ENCODE measurements around the gene HTR6. TPM values are rescaled to one million over a fixed set of nuclear protein-coding genes. Genes with fewer than 3 reads are reported as not detected.

Gene HTR6
- total RNA-seq (not detected), polyA plus RNA-seq (not detected)

GRCh38 chr1:19664453-19665185 lies at the start of gene HTR6:
HTR6 (plus strand) TSS chr1:19664875; CDS start chr1:19665754, 879 bp downstream.
- H3K4me1 ChIP-seq (ENCODE audit: insufficient read depth), result no peaks in the 10 kb centered on the region
- peak within 1 kb of the TSS; percentile 34 for H3K4me3 ChIP-seq (ENCODE audit: low read depth, low read length)
- H3K36me3 ChIP-seq (ENCODE audit: insufficient read depth), result no peaks in the 10 kb centered on the region
- WGBS, result 2% methylated on average over 73 of the region's 80 CpGs
- no peak for DNase-seq (ENCODE audit: extremely low spot score)
- no peak within 1 kb of the TSS for H3K27ac ChIP-seq (ENCODE audit: low read depth)

GRCh38 chr1:19615438-19615837 lies 49.2 kb upstream of the HTR6 start:
- Histone ChIP-seq H3K4me3 (ENCODE audit: low read depth, low read length) (no peak overlapping the region), H3K27ac (ENCODE audit: low read depth) (no peak overlapping the region), H3K36me3 (ENCODE audit: insufficient read depth) (peaks cover 2% of the 10 kb centered on the region), H3K4me1 (ENCODE audit: insufficient read depth) (no peaks in the 10 kb centered on the region)
- DNase-seq (ENCODE audit: extremely low spot score), result no peak
- WGBS, result 93% methylated on average over 6 of the region's 6 CpGs

GRCh38 chr1:19616489-19616888 lies 48.2 kb upstream of the HTR6 start:
- Histone ChIP-seq H3K27ac (ENCODE audit: low read depth) (no peak overlapping the region), H3K36me3 (ENCODE audit: insufficient read depth) (peaks cover 2% of the 10 kb centered on the region), H3K4me1 (ENCODE audit: insufficient read depth) (no peaks in the 10 kb centered on the region), H3K4me3 (ENCODE audit: low read depth, low read length) (no peak overlapping the region)
- no peak for DNase-seq (ENCODE audit: extremely low spot score)
- WGBS, result 54% methylated on average over 2 of the region's 2 CpGs

- no peak overlapping the region for H3K27ac ChIP-seq (ENCODE audit: low read depth)
- 78% methylated on average over 3 of the region's 3 CpGs for WGBS
These were observed 47.3 kb upstream of the HTR6 start for GRCh38 chr1:19617376-19617775.

GRCh38 chr1:19618428-19618827 lies 46.2 kb upstream of the HTR6 start:
- Histone ChIP-seq H3K27ac (ENCODE audit: low read depth) (no peak overlapping the region), H3K4me1 (ENCODE audit: insufficient read depth) (no peaks in the 10 kb centered on the region)
- WGBS, result 96% methylated on average over 3 of the region's 3 CpGs

More at GRCh38 chr1:19617376-19617775, 47.3 kb upstream of the HTR6 start:
- Histone ChIP-seq H3K36me3 (ENCODE audit: insufficient read depth) (peaks cover 2% of the 10 kb centered on the region), H3K4me1 (ENCODE audit: insufficient read depth) (no peaks in the 10 kb centered on the region), H3K4me3 (ENCODE audit: low read depth, low read length) (no peak overlapping the region)
- no peak for DNase-seq (ENCODE audit: extremely low spot score)

GRCh38 chr1:19619697-19620384 lies 44.8 kb upstream of the HTR6 start:
- H3K4me1 ChIP-seq (ENCODE audit: insufficient read depth), result no peaks in the 10 kb centered on the region
- H3K4me3 ChIP-seq (ENCODE audit: low read depth, low read length), result no peak overlapping the region
- H3K36me3 ChIP-seq (ENCODE audit: insufficient read depth), result peaks cover 2% of the 10 kb centered on the region
- no peak overlapping the region for H3K27ac ChIP-seq (ENCODE audit: low read depth)
- WGBS, result 41% methylated on average over 3 of the region's 3 CpGs
- no peak for DNase-seq (ENCODE audit: extremely low spot score)

More at GRCh38 chr1:19618428-19618827, 46.2 kb upstream of the HTR6 start:
- H3K36me3 ChIP-seq (ENCODE audit: insufficient read depth), result peaks cover 2% of the 10 kb centered on the region
- H3K4me3 ChIP-seq (ENCODE audit: low read depth, low read length), result no peak overlapping the region
- no peak for DNase-seq (ENCODE audit: extremely low spot score)

- H3K4me3 ChIP-seq (ENCODE audit: low read depth, low read length), result no peak overlapping the region
- no peak overlapping the region for H3K27ac ChIP-seq (ENCODE audit: low read depth)
- peaks cover 2% of the 10 kb centered on the region for H3K36me3 ChIP-seq (ENCODE audit: insufficient read depth)
- WGBS, result 60% methylated on average over 3 of the region's 3 CpGs
- DNase-seq (ENCODE audit: extremely low spot score), result no peak
- H3K4me1 ChIP-seq (ENCODE audit: insufficient read depth), result no peaks in the 10 kb centered on the region
These were observed 43.9 kb upstream of the HTR6 start for GRCh38 chr1:19620786-19621185.

GRCh38 chr1:19621274-19621950 lies 43.3 kb upstream of the HTR6 start:
- Histone ChIP-seq H3K4me3 (ENCODE audit: low read depth, low read length) (no peak overlapping the region), H3K4me1 (ENCODE audit: insufficient read depth) (no peaks in the 10 kb centered on the region), H3K36me3 (ENCODE audit: insufficient read depth) (peaks cover 1% of the 10 kb centered on the region), H3K27ac (ENCODE audit: low read depth) (no peak overlapping the region)
- WGBS, result 93% methylated on average over 4 of the region's 4 CpGs
- no peak for DNase-seq (ENCODE audit: extremely low spot score)

GRCh38 chr1:19622204-19622603 lies 42.5 kb upstream of the HTR6 start:
- Histone ChIP-seq H3K27ac (ENCODE audit: low read depth) (no peak overlapping the region), H3K4me1 (ENCODE audit: insufficient read depth) (no peaks in the 10 kb centered on the region), H3K4me3 (ENCODE audit: low read depth, low read length) (no peak overlapping the region), H3K36me3 (ENCODE audit: insufficient read depth) (peaks cover 3% of the 10 kb centered on the region)
- DNase-seq (ENCODE audit: extremely low spot score), result no peak
- 88% methylated on average over 1 of the region's 1 CpG for WGBS

GRCh38 chr1:19623523-19623922 lies 41.2 kb upstream of the HTR6 start:
- 94% methylated on average over 3 of the region's 3 CpGs for WGBS
- H3K4me1 ChIP-seq (ENCODE audit: insufficient read depth), result no peaks in the 10 kb centered on the region
- peaks cover 3% of the 10 kb centered on the region for H3K36me3 ChIP-seq (ENCODE audit: insufficient read depth)
- H3K4me3 ChIP-seq (ENCODE audit: low read depth, low read length), result no peak overlapping the region
- H3K27ac ChIP-seq (ENCODE audit: low read depth), result no peak overlapping the region
- DNase-seq (ENCODE audit: extremely low spot score), result no peak

- no peak for DNase-seq (ENCODE audit: extremely low spot score)
- Histone ChIP-seq H3K4me3 (ENCODE audit: low read depth, low read length) (no peak overlapping the region), H3K36me3 (ENCODE audit: insufficient read depth) (peaks cover 5% of the 10 kb centered on the region), H3K4me1 (ENCODE audit: insufficient read depth) (no peaks in the 10 kb centered on the region), H3K27ac (ENCODE audit: low read depth) (no peak overlapping the region)
- WGBS, result 88% methylated on average over 8 of the region's 8 CpGs
These were observed 39.3 kb upstream of the HTR6 start for GRCh38 chr1:19625291-19625937.

- H3K4me1 ChIP-seq (ENCODE audit: insufficient read depth), result no peaks in the 10 kb centered on the region
- no peak overlapping the region for H3K4me3 ChIP-seq (ENCODE audit: low read depth, low read length)
- H3K27ac ChIP-seq (ENCODE audit: low read depth), result no peak overlapping the region
- H3K36me3 ChIP-seq (ENCODE audit: insufficient read depth), result peaks cover 5% of the 10 kb centered on the region
- WGBS, result 74% methylated on average over 3 of the region's 3 CpGs
- DNase-seq (ENCODE audit: extremely low spot score), result no peak
These were observed 35.8 kb upstream of the HTR6 start for GRCh38 chr1:19628879-19629278.

GRCh38 chr1:19629357-19629756 lies 35.3 kb upstream of the HTR6 start:
- Histone ChIP-seq H3K4me1 (ENCODE audit: insufficient read depth) (no peaks in the 10 kb centered on the region), H3K4me3 (ENCODE audit: low read depth, low read length) (no peak overlapping the region), H3K27ac (ENCODE audit: low read depth) (no peak overlapping the region), H3K36me3 (ENCODE audit: insufficient read depth) (peaks cover 5% of the 10 kb centered on the region)
- DNase-seq (ENCODE audit: extremely low spot score), result no peak
- WGBS, result 86% methylated on average over 4 of the region's 4 CpGs
